H1 (cell line): ENCODE results near the gene AKR1C1. TPM values are rescaled to one million over a fixed set of nuclear protein-coding genes. Genes with fewer than 3 reads are reported as not detected.

Source experiments
- CTCF ChIA-PET: fragments of 300-600 bp; sonication (Branson Sonifier 250); formaldehyde crosslinking; loops from one replicate; lab custom pipeline; 2021; ENCODE audit not compliant: partially characterized antibody; lab: Charles Lee
- POLR2A ChIA-PET: fragments of 300-600 bp; sonication (Branson Sonifier 250); formaldehyde crosslinking; loops from one replicate; lab custom pipeline; 2021; ENCODE audit warnings: inconsistent platforms; ENCODE audit not compliant: partially characterized antibody; lab: Charles Lee
- DNase-seq, 2 experiments: peaks; one replicate each; pipeline versions ENCODE4 v3.0.0 to v3.0.0-alpha.2; 2010 to 2022; ENCODE audit warnings: low spot score in 2 of 2, low read depth in 1 of 2, mixed read lengths in 1 of 2
- FAIRE-seq: peaks from 2 replicates; lab custom pipeline; 2011; peaks lifted over from hg19 to GRCh38; lab: Jason Lieb, UNC
- H2AFZ ChIP-seq: 2 replicates; pipeline ENCODE4 v1.8.1; 2012; ENCODE audit warnings: low read length, inconsistent platforms
- H2AK5ac ChIP-seq: 2 replicates; pipeline ENCODE4 v1.6.1; 2013; ENCODE audit warnings: low read depth, low read length
- H2BK120ac ChIP-seq: replicated peaks from 2 replicates; pipeline ENCODE3; 2013; ENCODE audit warnings: low read depth, low read length, inconsistent platforms
- H2BK12ac ChIP-seq: 2 replicates; pipeline ENCODE4 v1.6.1; 2013; ENCODE audit warnings: low read depth, low read length
- H2BK15ac ChIP-seq: 2 replicates; pipeline ENCODE4 v1.6.1; 2013; ENCODE audit warnings: low read length
- H2BK20ac ChIP-seq: 2 replicates; pipeline ENCODE4 v1.6.1; 2013; ENCODE audit warnings: low read length
- H2BK5ac ChIP-seq: 2 replicates; pipeline ENCODE4 v1.6.1; 2013; ENCODE audit warnings: low read depth, low read length
- H3K14ac ChIP-seq: 2 replicates; pipeline ENCODE4 v1.6.1; 2013; ENCODE audit warnings: inconsistent platforms; ENCODE audit not compliant: insufficient read length
- H3K18ac ChIP-seq: 2 replicates; pipeline ENCODE4 v1.6.1; 2013; ENCODE audit warnings: low read length; ENCODE audit errors: extremely low read depth
- H3K23ac ChIP-seq: 2 replicates; pipeline ENCODE4 v1.6.1; 2013; ENCODE audit warnings: inconsistent platforms; ENCODE audit not compliant: insufficient read length
- H3K23me2 ChIP-seq: 2 replicates; pipeline ENCODE4 v1.6.1; 2013; ENCODE audit warnings: low read depth, low read length
- H3K27ac ChIP-seq: 2 replicates; pipeline ENCODE4 v1.6.1; 2011; ENCODE audit warnings: low read depth, low read length, inconsistent platforms
- H3K27me3 ChIP-seq, 4 experiments: replicated peaks in 1 of 4; 1 replicate in 1 of 4; 2 replicates in 3 of 4; pipeline versions ENCODE4 v1.6.1 to v1.8.1; 2011 to 2013; ENCODE audit warnings: low read length in 3 of 4, mild to moderate bottlenecking in 3 of 4, inconsistent platforms in 2 of 4, mixed read lengths in 2 of 4, moderate library complexity in 1 of 4; ENCODE audit not compliant: control insufficient read depth in 3 of 4, insufficient read depth in 3 of 4; ENCODE audit errors: extremely low read depth in 1 of 4
- H3K36me3 ChIP-seq, 4 experiments: 2 replicates each; pipeline versions ENCODE4 v1.6.1 to v1.8.1; 2011 to 2013; ENCODE audit warnings: mild to moderate bottlenecking in 4 of 4, low read length in 3 of 4, moderate library complexity in 2 of 4, control low read depth in 1 of 4, inconsistent platforms in 1 of 4; ENCODE audit not compliant: insufficient read depth in 4 of 4, control insufficient read depth in 2 of 4
- H3K4ac ChIP-seq: replicated peaks from 2 replicates; pipeline ENCODE3; 2013; ENCODE audit warnings: low read length, low read depth, mixed read lengths, inconsistent platforms; ENCODE audit not compliant: insufficient read length
- H3K4me1 ChIP-seq, 4 experiments: replicated peaks in 1 of 4; 1 replicate in 1 of 4; 2 replicates in 3 of 4; pipeline versions ENCODE4 v1.6.1 to v1.8.1; 2011 to 2013; ENCODE audit warnings: low read length in 3 of 4, inconsistent platforms in 2 of 4, mixed read lengths in 1 of 4; ENCODE audit not compliant: insufficient read depth in 4 of 4, control insufficient read depth in 3 of 4
- H3K4me2 ChIP-seq, 2 experiments: 2 replicates each; pipeline versions ENCODE4 v1.6.1 to v1.8.1; 2011 to 2013; ENCODE audit warnings: low read depth in 2 of 2, low read length in 2 of 2, control low read depth in 1 of 2, inconsistent platforms in 1 of 2, mild to moderate bottlenecking in 1 of 2; ENCODE audit not compliant: insufficient read depth in 1 of 2
- H3K4me3 ChIP-seq, 4 experiments: fragments of 200-600, 300-600 bp in 1 of 4; sonication (generic), shearing (Covaris generic), sonication (Bioruptor Twin) in 1 of 4; 2 replicates each; pipeline versions ENCODE4 v1.5.1 to v1.8.1; 2011 to 2016; ENCODE audit warnings: low read length in 4 of 4, low read depth in 3 of 4, control low read depth in 2 of 4, inconsistent platforms in 2 of 4, mild to moderate bottlenecking in 2 of 4, mixed read lengths in 1 of 4, moderate library complexity in 1 of 4; ENCODE audit not compliant: insufficient read depth in 2 of 4; ENCODE audit errors: extremely low read depth in 1 of 4
- H3K56ac ChIP-seq: replicated peaks from 2 replicates; pipeline ENCODE3; 2013; ENCODE audit warnings: low read depth, mild to moderate bottlenecking, mixed read lengths, low read length, inconsistent platforms; ENCODE audit not compliant: insufficient read length
- H3K79me1 ChIP-seq: 2 replicates; pipeline ENCODE4 v1.6.1; 2013; ENCODE audit warnings: low read depth, low read length, control low read depth
- H3K79me2 ChIP-seq, 2 experiments: 2 replicates each; pipeline versions ENCODE4 v1.6.1 to v1.8.1; 2012 to 2013; ENCODE audit warnings: low read length in 2 of 2, mild to moderate bottlenecking in 2 of 2, inconsistent platforms in 1 of 2; ENCODE audit not compliant: insufficient read depth in 2 of 2, control insufficient read depth in 1 of 2
- H3K9ac ChIP-seq, 4 experiments: replicated peaks in 1 of 4; 1 replicate in 1 of 4; 2 replicates in 3 of 4; pipeline versions ENCODE4 v1.6.1 to v1.8.1; 2011 to 2013; ENCODE audit warnings: low read depth in 3 of 4, low read length in 3 of 4, control low read depth in 2 of 4, mild to moderate bottlenecking in 2 of 4, moderate library complexity in 2 of 4, inconsistent platforms in 1 of 4; ENCODE audit errors: extremely low read depth in 1 of 4
- H3K9me3 ChIP-seq, 2 experiments: 2 replicates each; pipeline versions ENCODE4 v1.6.1 to v1.8.1; 2012 to 2013; ENCODE audit warnings: mild to moderate bottlenecking in 2 of 2, moderate library complexity in 2 of 2, control low read depth in 1 of 2, inconsistent platforms in 1 of 2, low read depth in 1 of 2, low read length in 1 of 2, mixed read lengths in 1 of 2; ENCODE audit not compliant: insufficient read depth in 2 of 2
- H4K20me1 ChIP-seq, 2 experiments: replicated peaks in 1 of 2; 2 replicates each; pipeline versions ENCODE3 to v1.8.1; 2011 to 2013; ENCODE audit warnings: inconsistent platforms in 2 of 2, low read length in 2 of 2, mild to moderate bottlenecking in 1 of 2; ENCODE audit not compliant: insufficient read depth in 2 of 2, control insufficient read depth in 1 of 2
- H4K5ac ChIP-seq: 2 replicates; pipeline ENCODE4 v1.6.1; 2013; ENCODE audit warnings: low read length, low read depth, mixed read lengths, inconsistent platforms; ENCODE audit not compliant: insufficient read length
- H4K8ac ChIP-seq: 2 replicates; pipeline ENCODE4 v1.8.0; 2013; ENCODE audit warnings: mild to moderate bottlenecking, moderate library complexity, low read length, inconsistent platforms; ENCODE audit not compliant: insufficient read depth; ENCODE audit errors: extremely low read depth
- H4K91ac ChIP-seq: replicated peaks from 2 replicates; pipeline ENCODE3; 2013; ENCODE audit warnings: low read length, mixed read lengths, inconsistent platforms; ENCODE audit not compliant: insufficient read length
- EGR1 ChIP-seq: IDR thresholded peaks from 2 replicates; pipeline ENCODE4 v1.6.1; 2011; ENCODE audit warnings: low read depth, low read length, borderline replicate concordance
- EZH2 ChIP-seq: fragments of 200-600 bp; sonication (generic); IDR thresholded peaks from 2 replicates; pipeline ENCODE4 v1.7.1; 2012; ENCODE audit warnings: low read depth, mild to moderate bottlenecking, moderate library complexity, low read length, inconsistent platforms; ENCODE audit not compliant: severe bottlenecking
- FOSL1 ChIP-seq: IDR thresholded peaks from 2 replicates; pipeline ENCODE4 v1.6.1; 2011; ENCODE audit warnings: mild to moderate bottlenecking, low read depth, low read length, moderate library complexity; ENCODE audit not compliant: insufficient read depth
- KDM5A ChIP-seq: fragments of 200-600 bp; IDR thresholded peaks from 2 replicates; pipeline ENCODE4 v1.7.1; 2012; ENCODE audit warnings: mild to moderate bottlenecking, low read length, inconsistent platforms, mixed read lengths
- NRF1 ChIP-seq: IDR thresholded peaks from 2 replicates; pipeline ENCODE4 v1.6.1; 2011; ENCODE audit warnings: mild to moderate bottlenecking, low read depth, low read length, improper control_type of control experiment
- POLR2A ChIP-seq, 2 experiments: IDR thresholded peaks; 1 replicate in 1 of 2; 2 replicates in 1 of 2; pipeline ENCODE4 v1.6.1; 2011; ENCODE audit warnings: low read depth in 2 of 2, low read length in 2 of 2, mild to moderate bottlenecking in 2 of 2; ENCODE audit errors: control extremely low read depth in 1 of 2
- polyA plus RNA-seq, 7 experiments: library from polyadenylated mRNA; depleted of rRNA in 3 of 7; stranded (reverse) in 5 of 7; unstranded in 2 of 7; fragments of >200 nt in 5 of 7; fragments of 200-250 nt in 2 of 7; gene quantifications; 1 replicate in 5 of 7; 2 replicates in 1 of 7; 4 replicates in 1 of 7; pipeline versions ENCODE4 v1.2.1 to v1.2.3, GENCODE V29; 2011 to 2013; ENCODE audit warnings: missing spikeins in 2 of 7, mixed read lengths in 2 of 7
- total RNA-seq: library from RNA; stranded (reverse); fragmentation: NEBNext Ultra II Directional; extraction: Animal tissue kit (Norgen Biotek cat#: 25700); gene quantifications from 2 replicates; pipeline ENCODE4 v1.2.1, GENCODE V29; 2021
- TF ChIP-seq, protein P1 (sequence below): IDR thresholded peaks from 2 replicates; pipeline ENCODE4 v1.6.1; 2011; ENCODE audit warnings: low read depth, mild to moderate bottlenecking, low read length; ENCODE audit not compliant: insufficient read depth

Gene AKR1C1
- total and polyA plus RNA-seq, 2 of the 8 experiments (the other 6 are each of a cell fraction or from before 2014, with no cell fraction given), result 1.4 to 2.1 TPM

GRCh38 chr10:4953405-4953804 is 9.8 kb upstream of the AKR1C1 start:
- Histone ChIP-seq H3K4me2 (no peak overlapping the region), H2BK12ac (no peak overlapping the region), H3K23ac (no peak overlapping the region), H4K91ac (no peak overlapping the region), H2BK5ac (no peak overlapping the region), H3K79me2 (no peaks in the 10 kb centered on the region), H3K14ac (no peak overlapping the region), H4K8ac (no peak overlapping the region), H3K56ac (no peak overlapping the region), H3K4ac (no peak overlapping the region), H2BK120ac (no peak overlapping the region), H3K27me3 (no peaks in the 10 kb centered on the region; a peak in 1 of 7 replicates), H2AFZ (no peak overlapping the region), H2BK20ac (no peak overlapping the region), H4K5ac (no peak overlapping the region), H3K4me1 (0 out of 7 replicates have a peak, but pooled peaks cover 0 to 1% (median 0%) of the 10 kb centered on the region in 4 experiments), H3K4me3 (no peak overlapping the region), H3K9me3 (no peaks in the 10 kb centered on the region), H3K79me1 (no peaks in the 10 kb centered on the region), H3K36me3 (no peaks in the 10 kb centered on the region), H3K23me2 (no peaks in the 10 kb centered on the region), H4K20me1 (no peaks in the 10 kb centered on the region), H3K18ac (no peak overlapping the region), H3K27ac (no peak overlapping the region), H3K9ac (no peak overlapping the region), H2AK5ac (no peak overlapping the region), H2BK15ac (no peak overlapping the region)
- no peak for TF ChIP-seq POLR2A (IDR thresholded peaks at IDR 0.05; ENCODE audit: control extremely low read depth in 1 of 2, low read depth in 2 of 2, low read length in 2 of 2)
- TF ChIP-seq NRF1, result no peak
- no peak for TF ChIP-seq EGR1
- TF ChIP-seq, protein P1, sequence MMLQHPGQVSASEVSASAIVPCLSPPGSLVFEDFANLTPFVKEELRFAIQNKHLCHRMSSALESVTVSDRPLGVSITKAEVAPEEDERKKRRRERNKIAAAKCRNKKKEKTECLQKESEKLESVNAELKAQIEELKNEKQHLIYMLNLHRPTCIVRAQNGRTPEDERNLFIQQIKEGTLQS, result no peak
- no peak for TF ChIP-seq EZH2
- no peak for TF ChIP-seq KDM5A
- no peak for TF ChIP-seq FOSL1
- FAIRE-seq, result no peak
- DNase-seq, result no peak
- ChIA-PET POLR2A (no interaction called here), CTCF (no interaction called here)
